Activated CD4-positive, alpha-beta T cell treated with anti-CD3 and anti-CD28 coated beads, Interleukin-2, amount 10 ng/mL, durations not matched to agents 7 days and 5 days (primary cell): ENCODE data around the gene KCNK17. TPM values are rescaled to one million over a fixed set of nuclear protein-coding genes. Genes with fewer than 3 reads are reported as not detected.
"Not testable (repeated sequence)": the region's sequence is repeated elsewhere in the genome, so short reads cannot be mapped to it uniquely, and the experiment has no call there.

Source experiments
- CTCF ChIA-PET: fragments of 350-600 bp; sonication (Branson Sonifier 250); formaldehyde crosslinking; loops from one replicate; lab custom pipeline; 2021; ENCODE audit warnings: antibody characterized with exemption; lab: Charles Lee
- POLR2A ChIA-PET: fragments of 350-600 bp; sonication (Branson Sonifier 250); formaldehyde crosslinking; loops from one replicate; lab custom pipeline; 2021; ENCODE audit warnings: antibody characterized with exemption; lab: Charles Lee
- DNase-seq: peaks from one replicate; pipeline ENCODE4 v3.0.0-alpha.2; 2020
- H3K27ac Mint-ChIP-seq: one replicate; pipeline ENCODE4 v1.8.0; 2021; ENCODE audit warnings: mild to moderate bottlenecking, moderate library complexity, mixed read lengths
- H3K27me3 Mint-ChIP-seq: one replicate; pipeline ENCODE4 v1.8.0; 2021; ENCODE audit warnings: mixed read lengths
- H3K36me3 Mint-ChIP-seq: one replicate; pipeline ENCODE4 v1.8.0; 2021; ENCODE audit warnings: low read depth, mixed read lengths
- H3K4me1 Mint-ChIP-seq: one replicate; pipeline ENCODE4 v1.8.0; 2021; ENCODE audit warnings: mixed read lengths
- H3K4me3 Mint-ChIP-seq: one replicate; pipeline ENCODE4 v1.8.0; 2021; ENCODE audit warnings: mild to moderate bottlenecking, moderate library complexity, mixed read lengths
- H3K9me3 Mint-ChIP-seq: one replicate; pipeline ENCODE4 v1.8.0; 2021; ENCODE audit warnings: mixed read lengths
- total RNA-seq, 2 experiments: library from RNA; stranded (reverse); gene quantifications; one replicate each; pipeline ENCODE4 v1.2.3, GENCODE V29; 2021

KCNK17 gene
- total RNA-seq, 2 experiments from 2014 or later = not detected

DNA sequence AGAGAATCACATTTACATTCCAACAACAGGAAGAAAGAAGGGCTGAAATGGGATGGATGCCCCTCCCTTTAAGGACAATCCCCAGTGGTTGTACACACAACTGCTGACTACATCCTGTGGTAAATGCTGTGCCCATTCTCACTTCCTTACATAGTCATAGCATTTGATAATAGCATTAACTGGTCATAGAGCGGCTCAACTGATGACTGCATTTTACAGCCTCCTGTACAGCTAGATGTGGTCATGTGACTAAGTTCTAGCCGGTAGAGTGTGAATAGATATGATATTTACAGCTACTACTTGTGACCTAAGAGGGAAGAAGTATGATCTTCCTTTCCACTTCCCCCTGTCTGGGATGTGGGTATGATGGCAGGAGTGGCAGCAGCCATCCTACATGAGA, 24.7 kb downstream of the KCNK17 start:
- Mint-ChIP-seq H3K36me3 (no peaks in the 10 kb centered on the region), H3K9me3 (no peaks in the 10 kb centered on the region), H3K27me3 (no peaks in the 10 kb centered on the region), H3K27ac (no peak overlapping the region), H3K4me3 (no peak overlapping the region), H3K4me1 (peaks cover 4% of the 10 kb centered on the region)
- ChIA-PET CTCF (no interaction called here), POLR2A (no interaction called here)
- DNase-seq = no peak

DNA sequence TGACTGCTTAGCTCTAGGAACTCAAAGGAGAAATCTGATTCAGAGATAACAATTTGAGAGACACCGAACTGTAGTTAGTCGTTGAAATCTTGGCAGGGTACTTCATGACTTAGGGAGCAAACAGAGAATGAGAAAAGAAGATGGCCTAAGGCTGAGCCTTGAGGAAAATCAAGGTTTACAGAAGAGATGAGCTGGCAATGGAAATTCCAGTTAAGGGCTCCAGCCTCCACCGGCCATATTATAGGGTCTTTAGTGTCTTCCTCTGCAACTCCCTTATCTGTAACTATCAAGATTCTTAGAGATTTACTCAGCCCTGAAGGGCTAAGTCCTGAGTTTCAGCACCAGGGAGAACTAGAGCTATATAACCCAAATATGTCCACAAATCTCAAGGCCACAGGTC, 26.6 kb downstream of the KCNK17 start:
- DNase-seq = no peak
- ChIA-PET POLR2A (no interaction called here), CTCF (no interaction called here)
- no peaks in the 10 kb centered on the region for H3K9me3 Mint-ChIP-seq
- no peak overlapping the region for H3K4me3 Mint-ChIP-seq
- peaks cover 4% of the 10 kb centered on the region for H3K4me1 Mint-ChIP-seq
- H3K27me3 Mint-ChIP-seq = no peaks in the 10 kb centered on the region
- no peaks in the 10 kb centered on the region for H3K36me3 Mint-ChIP-seq
- H3K27ac Mint-ChIP-seq = no peak overlapping the region

DNA sequence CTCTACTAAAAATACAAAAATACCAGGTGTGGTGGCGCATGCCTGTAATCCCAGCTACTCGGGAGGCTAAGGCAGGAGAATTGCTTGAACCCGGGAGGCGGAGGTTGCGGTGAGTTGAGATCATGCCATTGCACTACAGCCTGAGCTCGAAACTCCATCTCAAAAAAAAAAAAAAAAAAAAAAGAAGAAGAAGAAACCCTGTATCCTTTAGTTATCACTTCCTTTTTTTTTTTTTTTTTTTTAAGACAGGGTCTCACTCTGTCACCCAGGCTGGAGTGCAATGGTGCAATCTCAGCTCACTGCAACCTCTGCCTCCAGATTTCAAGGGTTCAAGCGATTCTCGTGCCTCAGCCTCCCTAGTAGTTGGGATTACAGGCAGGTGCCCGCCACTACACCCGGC, 27.6 kb downstream of the KCNK17 start:
- H3K27ac Mint-ChIP-seq, H3K9me3 Mint-ChIP-seq, CTCF ChIA-PET, H3K4me3 Mint-ChIP-seq, H3K4me1 Mint-ChIP-seq, DNase-seq, H3K27me3 Mint-ChIP-seq, H3K36me3 Mint-ChIP-seq: not testable (repeated sequence)
- POLR2A ChIA-PET = interaction anchor here (0.7 kb wide), 1 partner anchor 249 kb away, joined by 4 read pairs; no protein-coding TSS in a partner anchor

DNA sequence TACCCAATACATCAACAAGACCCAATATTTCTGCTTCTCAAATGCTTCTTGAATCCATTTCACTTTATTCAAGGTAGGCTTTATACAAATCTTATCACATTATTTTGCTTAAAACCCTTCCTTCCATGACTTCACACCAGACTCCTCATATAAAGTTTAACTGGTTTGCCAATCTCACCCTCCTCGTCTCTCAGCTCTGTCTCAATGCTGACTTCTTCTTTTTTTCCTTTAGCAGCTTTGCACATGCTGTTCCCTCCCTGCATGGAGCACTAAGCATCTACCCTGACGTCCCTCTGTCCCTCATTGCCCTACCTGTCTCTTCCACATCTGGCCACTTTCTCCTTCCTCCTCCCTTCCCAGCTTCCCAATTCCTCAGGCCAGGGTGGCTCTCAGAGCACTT, 31.4 kb downstream of the KCNK17 start:
- no peak overlapping the region for H3K4me3 Mint-ChIP-seq
- H3K9me3 Mint-ChIP-seq = no peaks in the 10 kb centered on the region
- DNase-seq = no peak
- no peaks in the 10 kb centered on the region for H3K36me3 Mint-ChIP-seq
- ChIA-PET POLR2A (no interaction called here), CTCF (no interaction called here)
- no peak overlapping the region for H3K27ac Mint-ChIP-seq
- H3K4me1 Mint-ChIP-seq = peaks cover 2% of the 10 kb centered on the region
- no peaks in the 10 kb centered on the region for H3K27me3 Mint-ChIP-seq

DNA sequence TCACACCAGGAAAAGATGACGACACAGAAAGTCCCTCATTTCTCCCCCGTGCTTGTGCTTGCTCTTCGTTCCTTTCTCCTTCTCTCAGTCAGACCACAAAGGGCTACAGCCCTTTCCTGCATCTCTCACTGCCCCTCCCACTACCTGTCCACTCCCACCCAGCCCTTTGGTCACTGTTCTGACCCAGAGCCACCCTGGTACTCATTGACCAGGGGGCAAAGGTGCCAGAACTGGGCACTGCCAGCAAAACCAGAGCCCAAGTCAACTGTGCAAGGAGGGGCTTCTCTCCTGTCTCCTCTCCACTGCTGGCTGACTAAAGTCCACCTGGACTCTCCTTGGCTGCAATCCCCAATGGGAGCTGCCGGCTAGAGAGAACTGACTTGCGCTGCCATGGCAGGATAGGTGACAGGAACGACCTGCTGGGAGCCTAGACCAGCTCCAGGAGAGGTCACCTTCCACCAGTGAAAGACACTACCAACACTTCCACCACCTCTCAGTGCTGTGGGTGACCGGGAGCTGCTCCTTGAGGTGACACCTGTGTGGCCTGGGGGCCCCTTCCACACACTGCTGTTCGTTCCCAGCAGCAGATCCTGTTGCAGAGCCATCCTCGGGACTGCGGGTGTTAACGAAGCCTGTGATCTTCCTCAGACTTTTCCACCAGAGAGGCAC, 32.8 kb downstream of the KCNK17 start:
- H3K27me3 Mint-ChIP-seq = peaks cover 3% of the 10 kb centered on the region
- H3K4me1 Mint-ChIP-seq = peaks cover 2% of the 10 kb centered on the region
- CTCF ChIA-PET = no interaction called here

DNA sequence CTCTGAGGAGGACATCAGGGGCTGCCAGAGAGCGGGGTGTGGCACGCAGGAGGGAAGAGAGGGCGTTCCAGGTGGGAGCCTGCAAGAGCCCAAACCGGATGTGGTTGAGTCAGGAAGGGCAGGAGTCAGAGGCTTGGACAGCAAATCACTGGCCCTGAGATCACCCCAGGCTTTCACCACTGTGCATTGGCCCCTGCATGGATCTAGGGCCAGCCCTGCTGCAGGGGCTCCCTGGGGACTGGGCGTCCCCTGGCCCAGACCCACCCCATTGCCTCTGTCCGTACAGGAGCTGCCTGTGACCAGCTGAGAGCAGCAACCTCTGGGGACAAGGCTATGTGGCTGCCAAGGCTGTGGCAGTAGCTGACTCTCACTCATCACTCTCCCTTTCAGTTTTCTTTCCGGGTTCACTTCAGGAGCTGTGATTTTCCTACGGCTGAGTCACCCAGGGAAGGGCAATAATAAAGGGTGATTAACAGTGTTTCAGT, 33.9 kb downstream of the KCNK17 start:
- H3K27ac Mint-ChIP-seq = no peak overlapping the region
- POLR2A ChIA-PET = no interaction called here

More for the DNA sequence above, 32.8 kb downstream of the KCNK17 start:
- Mint-ChIP-seq H3K4me3 (no peak overlapping the region), H3K9me3 (no peaks in the 10 kb centered on the region), H3K27ac (no peak overlapping the region), H3K36me3 (no peaks in the 10 kb centered on the region)
- no peak for DNase-seq
- POLR2A ChIA-PET = no interaction called here

DNA sequence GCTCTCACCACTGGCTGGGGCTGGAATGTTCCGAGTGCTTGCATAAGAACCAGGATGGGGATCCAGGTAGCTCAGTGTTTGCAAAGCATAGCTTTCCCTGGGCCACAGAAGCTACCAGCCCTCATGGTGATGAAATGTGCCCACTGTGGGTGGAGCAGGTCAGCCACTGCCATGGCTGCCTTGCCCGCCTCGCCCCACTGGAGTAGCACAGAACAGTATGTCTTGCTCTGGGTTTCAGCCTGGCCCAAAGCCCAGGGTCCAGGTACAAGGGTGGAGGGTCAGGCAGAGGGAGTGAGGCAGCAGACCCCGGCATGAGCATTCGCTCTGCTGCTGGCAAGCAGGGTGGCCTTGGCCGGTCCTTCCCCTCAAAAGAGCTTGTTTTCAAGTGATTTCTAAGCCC, 34.7 kb downstream of the KCNK17 start:
- no peaks in the 10 kb centered on the region for H3K36me3 Mint-ChIP-seq
- no peak for DNase-seq
- POLR2A ChIA-PET = no interaction called here
- H3K27me3 Mint-ChIP-seq = peaks cover 3% of the 10 kb centered on the region
- CTCF ChIA-PET = interaction anchor here (0.6 to 0.8 kb wide), 2 partner anchors 31 to 110 kb away, joined by 3 to 4 read pairs; no protein-coding TSS in a partner anchor
- peaks cover 2% of the 10 kb centered on the region for H3K4me1 Mint-ChIP-seq
- no peak overlapping the region for H3K27ac Mint-ChIP-seq
- H3K4me3 Mint-ChIP-seq = no peak overlapping the region
- no peaks in the 10 kb centered on the region for H3K9me3 Mint-ChIP-seq

More for the DNA sequence above, 33.9 kb downstream of the KCNK17 start:
- H3K27me3 Mint-ChIP-seq = peaks cover 3% of the 10 kb centered on the region
- CTCF ChIA-PET = no interaction called here
- no peak for DNase-seq
- no peak overlapping the region for H3K4me3 Mint-ChIP-seq
- H3K36me3 Mint-ChIP-seq = no peaks in the 10 kb centered on the region
- H3K4me1 Mint-ChIP-seq = peaks cover 2% of the 10 kb centered on the region
- H3K9me3 Mint-ChIP-seq = no peaks in the 10 kb centered on the region

DNA sequence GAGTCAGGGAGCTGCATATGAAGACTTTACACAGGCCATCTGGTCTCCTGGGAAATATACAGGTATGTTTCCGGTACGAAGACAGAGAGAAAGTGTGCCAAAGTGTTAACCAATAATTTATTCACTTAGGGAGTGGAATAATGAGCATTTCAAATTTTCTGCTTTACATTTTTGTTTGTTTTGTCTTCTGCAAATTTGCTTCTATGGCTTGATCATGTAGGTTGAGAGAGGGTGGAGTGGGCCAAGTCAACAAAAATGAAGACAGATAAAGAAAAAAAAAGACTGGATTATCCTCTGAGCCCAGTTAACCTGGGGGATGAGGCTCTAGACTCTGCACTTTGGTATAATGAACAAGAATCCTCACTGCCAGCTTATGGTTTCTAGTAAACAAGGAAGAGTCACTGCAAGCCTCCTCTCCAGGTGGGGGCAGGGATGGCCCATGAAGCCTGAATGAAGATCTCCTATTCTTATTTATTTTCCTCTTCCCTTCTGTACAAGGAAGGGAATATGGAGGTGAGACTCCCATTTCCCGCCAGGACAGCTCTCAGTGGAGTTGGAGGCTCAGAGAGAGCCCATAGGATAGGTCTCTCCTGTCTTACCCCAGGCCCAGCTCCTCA, 37.7 kb downstream of the KCNK17 start:
- ChIA-PET CTCF (interaction anchor here (0.6 to 0.8 kb wide), 2 partner anchors 8 to 30 kb away, joined by 3 to 4 read pairs; no protein-coding TSS in a partner anchor), POLR2A (no interaction called here)
- DNase-seq = no peak
- Mint-ChIP-seq H3K27me3 (peaks cover 3% of the 10 kb centered on the region), H3K27ac (no peak overlapping the region), H3K4me1 (peaks cover 2% of the 10 kb centered on the region), H3K36me3 (no peaks in the 10 kb centered on the region), H3K9me3 (no peaks in the 10 kb centered on the region), H3K4me3 (no peak overlapping the region)

DNA sequence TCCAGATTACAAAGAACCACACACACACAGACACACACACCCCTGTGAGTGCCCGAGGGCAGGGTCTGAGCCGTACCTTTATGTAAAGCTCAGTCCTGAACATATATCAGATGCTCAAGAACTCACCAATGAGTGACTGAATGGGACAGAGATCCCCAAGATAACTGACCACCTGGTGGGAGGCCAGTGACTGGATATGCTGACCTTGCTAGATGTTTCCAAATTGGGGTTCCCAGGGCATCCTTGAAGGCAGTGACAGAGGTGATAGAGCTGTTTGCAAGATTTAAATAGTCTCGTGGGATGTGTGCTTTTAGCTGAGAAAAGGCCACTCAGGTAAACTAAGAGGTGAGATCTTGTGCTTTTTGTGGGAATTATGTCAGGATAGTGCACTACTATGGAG, 39.3 kb downstream of the KCNK17 start:
- CTCF ChIA-PET = interaction anchor here (1.2 kb wide), 1 partner anchor 28 kb away, joined by 3 read pairs; no protein-coding TSS in a partner anchor
- POLR2A ChIA-PET = no interaction called here

DNA sequence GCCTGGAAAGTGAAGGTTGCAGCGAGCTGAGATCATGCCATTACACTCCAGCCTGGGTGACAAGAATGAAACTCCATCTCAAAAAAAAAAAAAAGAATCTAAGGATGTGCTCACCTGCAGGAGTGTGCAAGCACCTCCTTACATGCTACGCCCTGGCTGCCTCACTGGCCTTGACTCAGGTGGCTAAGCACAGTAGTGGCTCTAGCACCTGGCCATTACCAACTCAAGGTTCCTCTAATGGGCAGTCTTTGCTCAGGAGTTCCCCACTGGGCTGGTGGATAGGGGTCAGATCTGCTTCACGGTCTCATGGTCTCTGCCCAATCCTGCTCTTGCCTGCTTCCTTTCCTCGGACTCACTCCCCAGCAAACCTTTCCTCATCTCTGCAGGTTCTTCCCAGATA, 39.7 kb downstream of the KCNK17 start:
- no peak overlapping the region for H3K27ac Mint-ChIP-seq
- ChIA-PET CTCF (no interaction called here), POLR2A (no interaction called here)
- H3K4me1 Mint-ChIP-seq = no peaks in the 10 kb centered on the region
- no peaks in the 10 kb centered on the region for H3K36me3 Mint-ChIP-seq
- DNase-seq = no peak
- no peaks in the 10 kb centered on the region for H3K9me3 Mint-ChIP-seq
- H3K27me3 Mint-ChIP-seq = peaks cover 3% of the 10 kb centered on the region
- no peak overlapping the region for H3K4me3 Mint-ChIP-seq

More for the DNA sequence above, 39.3 kb downstream of the KCNK17 start:
- no peaks in the 10 kb centered on the region for H3K36me3 Mint-ChIP-seq
- peaks cover under 1% of the 10 kb centered on the region for H3K4me1 Mint-ChIP-seq
- peaks cover 3% of the 10 kb centered on the region for H3K27me3 Mint-ChIP-seq
- no peak overlapping the region for H3K27ac Mint-ChIP-seq
- no peak overlapping the region for H3K4me3 Mint-ChIP-seq
- DNase-seq = no peak
- H3K9me3 Mint-ChIP-seq = no peaks in the 10 kb centered on the region

DNA sequence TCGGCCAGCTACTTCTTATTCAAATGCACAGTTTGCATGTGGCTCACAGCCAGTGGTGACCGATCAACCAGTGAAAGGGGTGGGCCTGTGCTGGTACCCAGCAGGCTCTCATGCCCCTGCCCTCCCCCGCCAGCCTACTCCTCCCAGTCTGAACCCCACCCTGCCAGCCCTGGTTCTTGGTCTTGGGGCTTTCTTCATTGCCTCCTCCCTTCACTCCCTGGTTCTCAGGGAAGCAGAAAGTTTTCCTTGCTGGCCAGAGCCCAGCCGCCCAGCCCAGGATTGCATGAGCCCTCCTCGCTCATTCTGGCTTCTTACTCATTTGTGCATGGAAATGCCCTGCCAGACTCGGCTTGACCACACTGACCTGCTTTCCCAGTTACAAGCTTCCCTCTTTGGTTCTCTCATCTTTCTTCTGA, 40.8 kb downstream of the KCNK17 start:
- peaks cover 3% of the 10 kb centered on the region for H3K27me3 Mint-ChIP-seq
- no peaks in the 10 kb centered on the region for H3K36me3 Mint-ChIP-seq
- H3K27ac Mint-ChIP-seq = no peak overlapping the region
- CTCF ChIA-PET = no interaction called here
- no peaks in the 10 kb centered on the region for H3K9me3 Mint-ChIP-seq
- DNase-seq = no peak
- no peaks in the 10 kb centered on the region for H3K4me1 Mint-ChIP-seq
- no peak overlapping the region for H3K4me3 Mint-ChIP-seq
- POLR2A ChIA-PET = no interaction called here

DNA sequence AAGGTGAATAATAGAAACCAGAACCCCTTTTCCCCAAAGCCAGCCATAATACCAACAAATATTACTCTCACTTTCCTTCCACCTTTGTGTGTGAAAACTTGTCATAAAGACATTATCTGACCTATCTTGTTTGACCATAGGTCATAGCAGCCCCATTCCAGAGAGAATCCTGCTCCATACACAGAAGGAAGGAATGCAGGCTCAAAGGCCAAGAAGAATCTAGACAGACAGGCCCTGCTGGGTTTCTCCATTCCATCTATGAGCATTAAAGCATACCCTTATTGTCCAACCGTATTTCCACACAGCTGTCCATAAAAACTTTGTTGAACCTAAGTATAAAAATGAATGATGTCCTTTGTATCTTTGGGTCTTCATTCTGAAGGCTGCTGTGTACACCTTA, 44.3 kb downstream of the KCNK17 start:
- H3K36me3 Mint-ChIP-seq = no peaks in the 10 kb centered on the region
- no peaks in the 10 kb centered on the region for H3K9me3 Mint-ChIP-seq
- ChIA-PET POLR2A (no interaction called here), CTCF (interaction anchor here (0.6 to 1.6 kb wide), 2 partner anchors 10 to 1053 kb away, joined by 4 to 7 read pairs; no protein-coding TSS in a partner anchor)
- H3K4me3 Mint-ChIP-seq = no peak overlapping the region
- peaks cover 1% of the 10 kb centered on the region for H3K4me1 Mint-ChIP-seq
- DNase-seq = no peak
- H3K27ac Mint-ChIP-seq = no peak overlapping the region
- peaks cover 3% of the 10 kb centered on the region for H3K27me3 Mint-ChIP-seq

DNA sequence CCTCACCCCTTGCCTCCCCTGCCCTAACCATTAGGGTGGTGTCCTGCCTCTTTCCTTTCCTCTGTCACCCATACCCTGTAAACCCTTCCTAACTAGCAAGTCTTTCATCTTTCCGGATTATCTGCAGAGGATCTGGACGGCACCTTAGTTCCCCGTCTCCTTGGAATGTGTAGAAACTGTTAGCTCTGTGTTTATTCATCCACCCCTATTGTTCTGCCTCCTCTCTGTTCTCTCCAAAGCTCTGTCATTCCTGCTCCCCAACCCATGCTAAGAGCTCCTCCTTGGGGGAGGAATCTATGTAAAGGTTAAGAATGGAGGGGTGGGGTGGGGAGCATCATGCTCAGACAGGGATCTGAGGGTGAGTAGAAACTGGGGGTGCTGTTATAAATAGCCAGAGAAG, 45.5 kb downstream of the KCNK17 start:
- ChIA-PET CTCF (interaction anchor here (0.7 to 1.6 kb wide), 2 partner anchors 8 to 9 kb away, joined by 3 to 7 read pairs; no protein-coding TSS in a partner anchor), POLR2A (no interaction called here)
- DNase-seq = no peak
- Mint-ChIP-seq H3K4me3 (no peak overlapping the region), H3K4me1 (peaks cover 3% of the 10 kb centered on the region), H3K27ac (no peak overlapping the region), H3K27me3 (peaks cover 3% of the 10 kb centered on the region), H3K9me3 (no peaks in the 10 kb centered on the region), H3K36me3 (no peaks in the 10 kb centered on the region)
